AG04449 (cell line): Measurements from ENCODE around the gene ASIC3.

Experiments used
- CTCF ChIA-PET: fragments of 350-600 bp; formaldehyde crosslinking; extraction: SDS; loops from one replicate; lab custom pipeline; 2021; ENCODE audit warnings: antibody characterized with exemption; lab: Yijun Ruan, JAX
- POLR2A ChIA-PET: fragments of 400-600, 350-600 bp; formaldehyde crosslinking; extraction: SDS; loops from one replicate; lab custom pipeline; 2020; ENCODE audit warnings: antibody characterized with exemption, inconsistent platforms; lab: Yijun Ruan, JAX
- DNase-seq: peaks from one replicate; pipeline ENCODE4 v3.0.0-alpha.2; 2010; ENCODE audit warnings: low read depth, low spot score
- H3K4me3 ChIP-seq: 2 replicates; pipeline ENCODE4 v1.5.1; 2011; ENCODE audit warnings: low read depth, mild to moderate bottlenecking, control low read depth, low read length
- CTCF ChIP-seq: IDR thresholded peaks from one replicate; pipeline ENCODE4 v1.5.1; 2011; ENCODE audit warnings: mild to moderate bottlenecking, moderate library complexity, low read length, control low read depth, inconsistent platforms; ENCODE audit not compliant: insufficient read depth; ENCODE audit errors: missing control alignments

The ASIC3 gene

GRCh38 chr7:151003572-151003971 is 44.8 kb upstream of the ASIC3 start:
- CTCF ChIA-PET, result interaction anchor here (1.0 to 7.2 kb wide), 3 partner anchors 9 to 18 kb away, joined by 4 to 59 read pairs (median 13); no protein-coding TSS in a partner anchor
- no peak for TF ChIP-seq CTCF
- POLR2A ChIA-PET, result no interaction called here
- H3K4me3 ChIP-seq, result no peak overlapping the region
- no peak for DNase-seq

GRCh38 chr7:151005566-151005965 is 42.8 kb upstream of the ASIC3 start:
- CTCF ChIA-PET, result interaction anchor here (0.9 to 11.9 kb wide), 7 partner anchors 8 to 104 kb away, joined by 3 to 190 read pairs (median 6); no protein-coding TSS in a partner anchor
- no peak overlapping the region for H3K4me3 ChIP-seq
- DNase-seq, result no peak
- POLR2A ChIA-PET, result no interaction called here
- TF ChIP-seq CTCF, result no peak

GRCh38 chr7:151006590-151007300 is 41.6 kb upstream of the ASIC3 start:
- no peak for TF ChIP-seq CTCF
- POLR2A ChIA-PET, result no interaction called here
- CTCF ChIA-PET, result interaction anchor here (1.4 to 11.9 kb wide), 5 partner anchors 11 to 108 kb away, joined by 3 to 190 read pairs (median 33); no protein-coding TSS in a partner anchor
- no peak for DNase-seq
- no peak overlapping the region for H3K4me3 ChIP-seq

GRCh38 chr7:151007469-151007898 is 40.8 kb upstream of the ASIC3 start:
- TF ChIP-seq CTCF, result no peak
- H3K4me3 ChIP-seq, result no peak overlapping the region
- no peak for DNase-seq
- ChIA-PET POLR2A (no interaction called here), CTCF (interaction anchor here (0.7 to 11.9 kb wide), 9 partner anchors 10 to 109 kb away, joined by 3 to 190 read pairs (median 12); no protein-coding TSS in a partner anchor)

- CTCF ChIA-PET, result interaction anchor here (0.7 to 11.9 kb wide), 13 partner anchors 10 to 110 kb away, joined by 3 to 190 read pairs (median 4); partner anchors contain the start of gene ATG9B
- POLR2A ChIA-PET, result no interaction called here
- H3K4me3 ChIP-seq, result no peak overlapping the region; the same call in 1 of the 2 replicates
- no peak for TF ChIP-seq CTCF
- no peak for DNase-seq
These were observed 40.2 kb upstream of the ASIC3 start for GRCh38 chr7:151008143-151008510.
